HG02623 (cell line): ENCODE results near the gene PAX3.

Source experiments
- ATAC-seq: cut with Tn5 transposase; IDR thresholded peaks from one replicate; pipeline ENCODE4 v1.9.1; 2021; ENCODE audit warnings: moderate library complexity; ENCODE audit not compliant: unreplicated experiment

PAX3 gene

DNA sequence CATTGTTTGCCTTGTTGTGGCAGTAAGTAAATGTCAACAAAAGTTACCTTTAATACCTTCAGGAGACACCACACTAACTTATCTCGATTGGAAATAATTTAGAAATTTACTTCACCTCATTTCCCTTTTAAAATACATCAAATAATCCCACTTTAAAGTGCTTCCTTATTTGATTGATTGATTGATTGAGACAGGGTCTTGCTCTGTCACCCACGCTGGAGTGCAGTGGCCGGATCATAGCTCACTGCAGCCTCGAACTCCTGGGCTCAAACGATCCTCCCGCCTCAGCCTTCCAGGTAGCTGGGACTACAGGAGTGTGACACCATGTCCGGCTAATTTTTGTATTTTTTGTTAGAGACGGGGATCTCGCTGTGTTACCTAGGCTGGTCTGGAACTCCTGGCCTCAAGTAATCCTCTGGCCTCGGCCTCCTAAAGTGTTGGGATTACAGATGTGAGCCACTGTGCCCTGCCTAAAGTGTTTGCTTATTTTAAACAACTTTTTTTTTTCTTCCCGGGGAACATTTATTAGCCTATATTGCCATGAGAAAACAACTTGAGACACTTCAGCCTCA is 12.0 kb upstream of the PAX3 start:
- ATAC-seq = no peak

DNA sequence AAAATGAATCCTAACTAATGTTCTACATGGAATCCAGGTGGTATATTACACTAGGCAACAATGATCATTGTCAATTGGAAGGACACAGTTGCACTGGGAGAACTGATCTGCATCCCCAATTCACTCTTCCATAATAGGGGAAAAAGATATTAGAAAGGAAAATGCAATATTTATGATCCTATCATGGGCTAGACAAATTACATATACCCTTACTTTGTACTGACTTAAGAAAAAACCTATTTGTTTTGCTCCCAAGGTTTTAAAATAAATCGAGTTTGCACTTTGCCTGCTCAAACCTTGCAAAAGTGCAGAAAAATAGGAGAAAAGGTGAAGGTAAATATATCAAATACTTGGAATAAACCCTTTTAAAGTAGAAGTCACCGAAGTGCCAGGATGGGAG is 11.0 kb upstream of the PAX3 start:
- ATAC-seq = no peak

DNA sequence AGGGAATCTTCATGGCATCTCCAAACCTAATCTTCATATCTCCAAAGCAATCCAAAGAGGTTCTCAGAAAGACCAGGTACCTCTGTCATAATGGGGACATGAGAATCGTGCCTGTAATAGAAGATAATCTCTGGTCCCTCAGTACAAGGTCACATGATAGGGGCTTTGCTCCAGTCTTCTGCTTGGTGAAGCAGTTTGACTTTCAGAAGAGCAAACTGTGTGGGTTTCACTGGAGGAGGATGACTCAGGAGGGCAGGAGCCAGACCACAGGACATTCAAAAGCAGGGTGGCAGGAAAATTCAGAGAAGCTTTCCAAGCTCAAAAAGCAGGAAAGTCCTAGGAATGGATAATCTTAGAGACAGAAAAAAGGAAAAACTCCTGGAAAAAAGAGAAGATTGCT is 10.6 kb upstream of the PAX3 start:
- no peak for ATAC-seq

DNA sequence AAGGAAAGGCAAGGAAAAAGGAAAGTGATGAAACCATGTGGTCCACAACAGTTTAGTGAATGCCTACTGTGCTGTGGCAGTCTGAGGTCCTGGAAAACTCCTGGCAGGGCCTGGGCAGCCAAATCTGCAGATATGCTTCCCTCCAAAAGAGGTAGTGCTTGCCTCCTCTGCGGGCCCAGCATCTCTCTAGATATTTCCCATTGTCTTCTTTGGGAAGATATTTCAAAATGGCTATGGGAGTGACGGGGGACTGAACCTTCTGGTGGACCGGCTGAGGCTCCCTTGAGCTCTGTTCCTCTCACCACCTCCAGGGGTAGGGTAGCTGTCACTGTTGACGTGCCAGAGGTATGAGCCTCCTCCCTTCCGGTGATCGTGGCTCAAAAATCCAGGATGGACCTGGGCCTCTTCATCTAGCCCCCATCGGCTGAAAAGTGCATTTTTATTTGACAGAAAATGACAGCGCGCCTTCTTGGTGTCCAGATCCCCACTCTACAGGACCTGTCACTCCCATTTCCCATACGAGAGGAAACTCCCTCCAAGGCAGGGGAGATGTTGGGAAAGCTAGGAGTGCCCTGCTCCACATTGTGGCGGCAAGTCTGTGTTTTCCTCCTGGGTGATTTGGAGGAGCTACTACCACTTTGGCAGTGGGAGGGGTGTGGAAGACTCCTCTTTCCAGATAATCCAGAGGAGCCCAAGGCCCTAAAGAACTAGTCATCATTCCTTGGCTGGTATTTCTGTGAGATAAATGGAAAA is 9.4 kb upstream of the PAX3 start:
- ATAC-seq = no peak

DNA sequence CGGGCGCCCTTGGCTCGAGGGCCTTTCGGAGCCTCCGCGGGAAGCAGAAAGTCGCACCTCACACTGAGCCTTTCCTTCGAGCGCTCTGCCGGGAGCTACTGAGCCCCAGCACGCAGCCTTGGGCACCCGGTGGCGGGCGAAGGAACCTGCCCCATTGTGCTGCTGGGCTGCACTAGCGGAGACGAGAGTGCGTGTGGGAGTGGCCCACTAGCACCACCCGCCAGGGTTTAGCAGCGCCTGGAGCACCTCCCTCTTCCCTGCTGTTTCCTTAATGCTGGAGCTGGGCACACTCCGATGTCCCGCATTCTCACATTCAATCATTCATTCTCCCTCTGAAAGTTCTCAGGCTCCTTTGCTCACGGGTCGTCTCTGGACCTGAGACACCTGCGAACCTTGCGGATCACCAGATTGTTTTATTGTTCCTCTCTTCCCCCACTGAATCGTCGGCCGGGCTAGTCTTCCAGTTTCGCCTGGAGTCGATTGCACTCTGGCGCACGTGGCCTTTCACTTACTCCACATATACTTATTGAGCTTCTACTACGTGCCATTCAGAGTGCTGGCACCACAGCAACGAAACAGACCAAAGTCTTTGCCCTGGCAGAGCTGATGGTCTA is 8.5 kb upstream of the PAX3 start:
- ATAC-seq = no peak

DNA sequence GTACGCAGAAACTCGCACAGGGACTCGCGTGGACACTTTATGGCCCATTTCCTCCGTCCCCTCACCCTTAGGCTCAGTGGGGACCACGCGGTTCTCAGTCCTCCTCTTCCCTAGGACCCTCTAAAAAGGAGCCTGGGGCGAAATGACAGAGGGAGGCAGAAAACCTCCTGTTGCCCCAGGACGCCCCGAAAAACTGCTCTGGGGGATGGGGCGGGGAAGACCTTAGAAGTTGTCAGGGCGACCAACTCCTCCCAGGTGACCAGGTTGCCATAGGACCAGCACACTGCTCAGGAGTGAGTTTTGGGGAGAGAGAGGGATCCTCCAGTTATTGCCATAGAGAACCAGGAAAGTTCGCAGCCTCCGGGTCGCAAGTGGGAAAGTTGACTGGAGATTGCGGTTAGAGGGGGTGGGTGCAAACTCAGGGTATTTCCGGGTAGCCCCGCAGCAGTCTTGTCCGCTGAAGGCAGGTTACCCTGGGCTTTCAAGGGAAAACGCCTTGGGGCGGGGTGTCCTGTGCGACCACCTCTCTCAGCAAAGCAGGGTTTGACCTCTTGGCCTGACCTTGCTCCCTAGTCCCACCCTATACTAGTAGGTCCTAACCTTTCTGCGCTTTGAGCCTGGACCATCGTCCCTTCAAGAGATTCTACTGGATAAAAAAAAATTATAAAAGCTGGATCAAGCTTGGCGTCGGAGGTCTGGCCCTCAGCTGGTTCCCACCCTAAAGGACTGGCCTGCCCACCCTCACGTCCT is 7.8 kb upstream of the PAX3 start:
- no peak for ATAC-seq

DNA sequence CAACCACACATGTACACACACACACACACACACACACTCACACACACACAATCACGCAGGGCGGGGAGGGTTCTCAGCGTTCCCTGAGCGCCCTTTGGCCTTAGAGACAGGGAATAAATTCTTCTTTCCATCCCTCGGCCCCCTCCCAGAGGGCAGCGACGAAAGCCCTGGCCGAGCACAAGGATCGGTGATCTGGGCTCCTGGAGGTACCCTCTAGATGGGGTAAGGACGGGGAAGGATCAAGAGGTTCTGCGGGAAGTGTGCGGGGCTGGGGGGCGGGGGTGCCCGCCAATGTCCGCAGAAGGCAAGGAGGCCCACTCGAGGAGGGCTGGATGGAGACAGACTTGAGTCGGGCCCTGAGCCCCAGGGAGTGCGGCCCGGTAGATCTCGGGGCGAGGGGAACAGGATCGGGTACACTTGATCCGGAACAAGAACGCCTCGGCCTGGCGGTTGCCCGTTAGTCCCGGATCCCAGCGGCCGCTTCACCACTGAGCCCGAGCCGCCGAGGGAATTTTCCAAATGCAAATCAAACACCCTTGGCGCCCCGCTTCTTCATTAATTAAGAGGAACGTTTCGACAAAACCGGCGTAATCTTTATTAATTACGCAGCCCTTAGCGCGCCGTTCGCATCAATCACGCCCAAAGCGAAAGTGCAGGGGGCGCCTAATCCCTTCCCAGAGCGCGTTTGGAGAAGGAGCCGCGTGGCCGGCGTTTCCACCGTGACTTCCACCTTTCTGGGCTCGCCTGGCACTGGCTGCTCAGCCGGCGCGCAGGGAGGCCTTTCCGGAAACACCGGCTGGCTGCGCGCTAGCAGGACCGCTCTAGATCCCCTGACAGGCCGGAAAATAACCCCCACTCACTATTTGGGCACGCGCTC is 7.0 kb upstream of the PAX3 start:
- no peak for ATAC-seq

DNA sequence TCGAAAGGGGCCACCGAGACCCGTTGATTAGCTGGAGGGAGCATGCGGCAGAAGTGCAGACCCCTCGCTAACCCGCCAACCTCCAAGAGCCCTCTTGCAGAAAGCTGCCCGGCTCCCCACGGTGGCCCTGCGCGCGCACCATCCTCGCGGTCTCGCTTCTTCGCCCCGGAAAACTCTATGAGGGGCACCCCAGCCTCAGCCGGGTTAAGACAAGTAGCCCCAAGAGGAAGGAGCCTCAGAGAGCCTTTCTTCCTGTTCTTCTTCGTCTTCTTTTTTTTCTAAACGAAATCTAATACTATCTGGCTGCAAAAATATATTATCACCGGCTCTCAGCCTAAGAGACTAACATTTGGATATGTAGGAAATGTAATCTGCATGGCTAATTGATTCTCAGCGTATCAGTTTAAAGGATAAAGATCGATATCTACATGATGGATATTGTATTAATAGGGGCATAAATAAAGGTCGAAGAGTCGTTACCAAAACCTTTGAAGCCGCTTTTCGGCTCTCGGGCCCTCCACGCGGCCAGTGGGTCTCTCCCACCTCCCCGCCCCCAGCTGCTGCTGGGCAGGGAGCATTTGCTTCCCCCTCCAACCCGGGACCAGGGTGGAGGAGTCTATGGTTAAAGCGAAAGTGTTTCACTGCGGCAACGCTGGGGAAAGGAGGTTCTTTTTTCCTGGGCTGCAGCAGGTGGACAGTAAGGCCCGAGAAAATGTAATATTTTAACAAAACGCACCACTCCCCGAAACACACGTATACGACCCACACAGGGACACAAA is 6.1 kb upstream of the PAX3 start:
- no peak for ATAC-seq

DNA sequence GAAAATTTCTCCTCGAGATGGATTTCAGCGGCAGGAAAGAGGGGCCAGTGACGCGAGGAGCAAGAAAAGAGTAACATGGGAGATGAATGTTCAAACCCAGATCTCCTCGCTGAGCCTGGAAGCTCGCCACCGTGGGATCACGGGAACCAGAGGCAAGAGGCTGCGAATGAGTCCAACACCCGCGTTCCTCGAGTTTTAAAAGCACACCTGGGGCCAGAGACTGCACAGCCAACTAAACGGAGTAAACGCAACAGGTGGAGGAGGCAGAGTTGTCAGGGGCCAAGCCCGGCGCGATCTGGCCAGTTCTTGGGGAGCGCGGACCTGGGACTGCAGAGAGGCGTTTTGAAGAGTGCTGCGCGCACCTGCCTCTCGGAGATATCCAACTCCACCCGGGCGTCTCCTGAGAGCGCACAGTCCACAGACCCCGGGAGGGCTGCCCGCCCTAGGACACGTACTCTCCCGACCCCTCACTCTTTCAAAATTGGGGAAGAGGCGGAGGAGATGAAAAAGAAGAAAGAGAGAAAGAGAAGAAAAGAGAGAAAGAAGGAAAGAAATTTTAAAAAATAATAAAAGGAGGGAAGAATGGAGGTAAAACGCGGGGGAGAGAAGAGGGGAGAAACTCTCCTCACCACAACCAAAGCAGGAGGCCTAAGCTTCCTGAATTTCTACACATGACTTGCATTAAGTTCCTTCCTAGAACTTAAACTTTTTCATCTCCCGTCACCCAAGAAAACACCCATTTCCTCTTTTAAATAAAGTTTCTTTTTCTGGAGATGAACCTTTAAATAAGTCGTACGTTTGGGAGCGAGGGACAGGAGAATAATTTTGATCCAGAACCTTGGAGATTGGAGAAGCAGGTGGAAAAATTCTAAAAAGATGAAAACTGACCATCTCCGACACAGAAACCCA is 5.3 kb upstream of the PAX3 start:
- ATAC-seq = no peak

DNA sequence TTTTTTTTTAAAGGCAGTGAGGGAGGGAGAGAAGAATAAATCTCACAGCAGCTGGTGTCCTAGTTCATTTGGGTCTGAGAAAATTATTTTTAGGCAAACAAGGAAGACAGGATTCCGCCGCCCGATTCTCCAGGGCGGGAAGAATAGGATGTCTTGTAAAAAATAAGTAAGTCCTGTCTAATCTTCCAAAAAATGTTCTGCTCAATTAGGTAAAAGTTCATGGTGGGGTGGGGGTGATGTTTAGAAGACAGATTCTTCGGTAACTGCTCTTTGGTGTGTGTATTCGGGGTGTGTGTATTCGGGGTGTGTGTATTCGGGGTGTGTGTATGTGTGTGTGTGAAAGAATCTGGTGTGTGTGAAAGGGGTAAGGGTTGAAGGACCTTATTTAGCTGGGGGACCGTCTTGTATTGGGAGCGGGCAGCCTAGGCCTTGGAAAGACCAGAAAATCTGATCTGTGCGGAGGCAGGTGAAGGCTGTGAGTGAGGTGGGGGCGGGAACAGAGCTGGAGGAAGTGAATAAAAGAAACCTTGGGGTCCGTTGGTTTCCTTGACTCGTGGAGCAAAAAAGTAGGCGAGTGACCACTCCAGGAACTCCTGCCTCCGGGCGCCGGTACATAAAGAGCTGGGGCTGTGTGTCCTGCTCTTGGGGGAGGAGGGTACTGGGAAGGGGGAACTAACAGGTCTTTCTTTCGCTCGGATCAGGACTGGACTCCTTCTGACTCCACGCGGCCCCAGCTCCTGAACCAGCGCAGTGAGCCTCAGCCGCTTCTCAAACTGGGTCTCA is 4.4 kb upstream of the PAX3 start:
- no peak for ATAC-seq

DNA sequence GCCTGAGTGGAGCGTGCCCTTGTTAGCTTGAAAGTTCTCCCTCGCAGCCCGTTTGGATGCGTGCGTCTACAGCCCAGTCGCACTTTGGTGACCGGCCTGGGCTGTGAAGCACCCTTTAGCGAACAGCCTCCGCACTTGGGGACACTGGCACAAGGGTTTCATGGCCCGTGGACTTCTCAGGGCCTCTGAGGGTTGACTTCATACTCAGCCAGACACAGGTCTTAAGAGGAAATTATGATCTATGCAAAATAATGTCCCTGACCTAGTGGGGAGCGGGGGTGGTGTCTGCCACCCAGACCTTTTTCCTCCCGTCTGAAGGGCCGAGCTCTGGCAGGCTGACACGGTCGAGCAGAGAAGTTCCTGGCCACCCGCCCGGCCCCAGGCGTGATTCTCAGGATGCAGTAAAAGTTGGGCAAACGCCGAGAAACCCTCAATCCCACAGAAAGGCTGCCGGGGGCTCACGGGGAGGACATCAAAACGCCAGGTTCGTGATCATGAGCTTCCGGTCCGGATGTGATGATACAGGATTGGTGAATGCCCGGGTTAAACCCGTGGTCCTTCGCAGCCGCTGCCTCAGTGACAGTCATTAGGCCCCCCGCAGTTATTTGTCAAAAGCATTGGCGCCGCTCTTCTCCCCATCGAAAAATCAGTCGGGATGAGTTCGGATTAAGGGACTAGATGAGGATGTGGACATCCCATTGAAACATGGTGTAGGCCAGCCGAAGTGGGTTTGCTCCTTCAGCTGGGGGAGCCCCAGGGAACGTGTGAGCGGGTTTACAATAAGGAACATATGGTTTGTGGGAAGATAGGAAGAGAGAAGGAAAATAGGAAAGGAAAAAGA is 3.6 kb upstream of the PAX3 start:
- no peak for ATAC-seq

DNA sequence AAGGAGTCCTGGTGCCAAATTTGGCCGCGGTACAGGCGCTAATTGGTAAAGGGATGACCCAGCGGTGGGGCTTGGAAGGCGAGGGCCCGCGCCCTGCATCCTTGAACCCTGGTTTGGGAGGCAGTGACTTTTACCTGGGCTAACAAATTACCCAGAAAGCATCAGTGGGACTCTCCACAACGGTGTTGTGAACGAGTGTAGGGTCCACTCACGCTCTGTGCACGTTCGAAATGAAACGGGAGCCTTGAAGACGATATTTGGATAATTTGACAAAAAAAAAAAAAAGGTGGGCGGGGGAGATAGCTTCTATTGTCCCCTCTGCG is 3.0 kb upstream of the PAX3 start:
- ATAC-seq = no peak

DNA sequence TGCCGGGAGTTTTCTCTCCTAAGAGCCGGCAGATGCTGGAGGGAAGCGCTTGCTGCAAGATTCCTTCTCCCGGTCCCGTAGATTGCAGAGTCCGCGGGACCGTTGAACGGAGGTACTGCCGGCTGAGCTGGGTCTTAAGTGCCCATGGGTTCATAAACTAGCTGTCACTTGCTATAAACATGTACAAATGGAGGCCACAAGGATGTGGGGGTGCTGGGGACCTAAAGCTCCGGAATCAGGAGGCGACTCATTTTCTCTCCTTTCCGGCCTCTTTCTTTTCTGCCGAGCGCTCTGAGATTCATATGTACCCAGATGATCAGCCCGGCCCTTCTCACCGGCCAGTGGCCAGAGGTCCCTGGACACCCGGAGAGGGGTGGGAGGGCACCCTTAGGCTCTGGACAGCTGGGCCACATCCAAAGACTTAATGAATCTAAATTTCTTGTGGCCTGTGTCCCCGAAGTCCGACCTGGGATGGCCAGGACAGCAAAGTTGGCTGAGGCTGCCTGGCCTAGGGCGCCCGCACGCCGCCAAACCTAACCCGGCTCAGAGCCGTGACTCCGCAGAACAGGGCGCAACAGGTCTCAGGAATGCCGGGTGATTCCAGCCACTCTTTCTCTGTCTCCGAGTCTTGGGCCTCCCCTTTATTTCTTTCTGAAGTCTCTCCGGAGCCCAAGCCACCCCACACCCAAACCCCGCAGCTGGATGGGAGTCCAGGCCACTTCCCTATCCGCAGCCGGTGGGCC is 2.4 kb upstream of the PAX3 start:
- no peak for ATAC-seq

DNA sequence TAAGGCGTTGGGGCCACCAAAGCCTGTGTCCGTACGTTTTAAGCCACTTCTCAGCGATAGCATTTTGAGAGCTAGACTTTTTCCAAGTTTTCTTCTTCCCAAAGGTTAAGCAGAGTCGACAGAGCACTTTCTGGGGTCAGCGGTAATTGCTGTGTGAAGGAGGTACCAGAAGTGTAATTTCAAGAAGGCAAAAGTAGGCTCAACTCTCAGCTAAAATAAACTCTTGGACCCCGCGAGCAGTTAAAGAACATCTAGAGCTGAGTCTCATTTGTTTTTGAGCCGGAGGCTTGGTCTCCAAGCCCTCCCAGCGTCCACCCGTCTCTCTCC is 1.9 kb upstream of the PAX3 start:
- ATAC-seq = no peak

DNA sequence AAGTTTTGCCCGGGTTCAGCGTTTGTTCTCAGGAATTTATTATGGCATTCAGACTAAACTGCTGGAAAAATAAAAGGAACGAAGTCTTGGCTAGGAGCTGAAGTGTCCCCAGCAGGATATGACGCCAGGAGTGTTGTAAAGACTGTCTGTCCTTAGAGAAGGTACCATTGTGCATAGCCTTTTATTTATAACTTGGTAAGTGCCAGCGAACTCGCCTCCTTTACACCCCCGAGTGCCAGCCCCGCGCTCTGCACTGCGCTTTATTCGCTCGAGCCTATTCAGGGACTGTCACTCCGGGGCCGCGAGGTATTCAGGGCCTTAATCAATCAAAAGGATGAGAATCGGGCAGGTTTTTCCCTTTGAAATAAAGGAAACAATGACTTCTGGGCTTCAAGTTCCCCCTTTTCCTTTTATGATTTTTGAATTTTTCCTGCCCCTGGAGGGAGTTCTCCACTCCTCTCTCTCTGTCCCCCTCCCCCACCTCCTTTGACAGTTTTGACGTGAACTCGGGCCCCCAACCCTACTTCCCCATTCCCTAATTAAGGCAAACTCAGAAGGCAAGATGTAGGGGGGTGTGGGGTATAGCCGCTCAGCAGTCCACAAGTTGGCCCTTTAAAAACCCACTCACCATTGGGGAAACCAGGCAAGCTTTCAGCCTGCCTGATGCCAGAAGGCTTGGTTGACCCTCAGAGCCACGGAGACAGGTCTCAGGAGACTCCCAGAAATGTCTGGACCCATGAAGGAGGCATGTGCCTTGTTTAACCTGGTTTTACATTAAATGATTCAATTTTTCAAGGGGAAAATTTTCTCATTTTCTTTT is 1.3 kb upstream of the PAX3 start:
- ATAC-seq = no peak

DNA sequence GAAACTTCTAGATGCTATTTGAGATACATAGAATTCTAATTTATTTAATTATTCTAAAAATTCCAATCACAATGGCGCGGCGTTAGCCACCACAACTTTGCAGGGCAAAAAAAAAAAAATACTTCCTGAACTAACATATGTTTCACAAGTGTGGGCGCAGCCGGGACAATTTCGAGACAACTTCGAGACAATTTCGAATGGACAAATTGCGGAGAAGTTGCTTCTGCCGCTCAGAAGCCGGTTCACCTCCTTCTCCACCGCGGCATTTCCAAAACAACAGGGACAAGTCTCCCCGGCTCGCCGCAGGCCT is 842 bp downstream of the PAX3 start:
- ATAC-seq = no peak

DNA sequence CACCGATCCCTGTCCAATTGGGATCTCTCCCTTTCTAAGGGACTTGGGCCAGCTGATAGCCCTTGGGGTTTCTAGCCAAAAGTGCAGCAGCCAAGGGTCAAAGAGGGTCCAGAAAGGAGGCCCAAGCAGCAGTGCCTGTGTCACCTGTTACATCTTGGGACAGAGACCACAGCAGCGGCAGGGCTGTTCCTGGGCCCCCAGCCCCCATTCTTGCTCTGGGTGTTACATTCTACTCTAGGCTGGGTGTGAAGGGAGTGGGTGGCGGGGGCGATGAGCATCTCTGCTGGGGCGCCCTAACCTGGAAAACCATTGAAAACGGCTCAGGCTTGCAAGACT is 1.2 kb downstream of the PAX3 start:
- ATAC-seq = no peak
